Astrocyte (in vitro differentiated cells and primary cell): ENCODE measurements around the gene SARDH. TPM values are rescaled to one million over a fixed set of nuclear protein-coding genes. Genes with fewer than 3 reads are reported as not detected.

Source experiments
- DNase-seq: peaks from one replicate; pipeline ENCODE4 v3.0.0-alpha.2; 2010; ENCODE audit warnings: low read depth
- FAIRE-seq: peaks from 2 replicates; lab custom pipeline; 2011; peaks lifted over from hg19 to GRCh38; lab: Jason Lieb, UNC
- H2AFZ ChIP-seq: 2 replicates; pipeline ENCODE4 v1.6.0; 2012; ENCODE audit warnings: low read depth, low read length, inconsistent platforms
- H3K27ac ChIP-seq: 2 replicates; pipeline ENCODE4 v1.5.1; 2011; ENCODE audit warnings: low read depth, low read length, inconsistent platforms
- H3K27me3 ChIP-seq: 2 replicates; pipeline ENCODE4 v1.6.0; 2011; ENCODE audit warnings: low read length, inconsistent platforms; ENCODE audit not compliant: insufficient read depth
- H3K36me3 ChIP-seq: 2 replicates; pipeline ENCODE4 v1.5.1; 2011; ENCODE audit warnings: low read length, inconsistent platforms; ENCODE audit not compliant: insufficient read depth
- H3K4me1 ChIP-seq: 2 replicates; pipeline ENCODE4 v1.5.1; 2011; ENCODE audit warnings: low read length, inconsistent platforms; ENCODE audit not compliant: insufficient read depth
- H3K4me2 ChIP-seq: 2 replicates; pipeline ENCODE4 v1.6.0; 2012; ENCODE audit warnings: low read length, inconsistent platforms
- H3K4me3 ChIP-seq: 2 replicates; pipeline ENCODE4 v1.5.1; 2011; ENCODE audit warnings: low read depth, mild to moderate bottlenecking, low read length, inconsistent platforms; ENCODE audit not compliant: insufficient read depth
- H3K79me2 ChIP-seq: 2 replicates; pipeline ENCODE4 v1.6.0; 2012; ENCODE audit warnings: mild to moderate bottlenecking, low read length, inconsistent platforms; ENCODE audit not compliant: insufficient read depth
- H3K9ac ChIP-seq: 2 replicates; pipeline ENCODE4 v1.6.0; 2012; ENCODE audit warnings: mild to moderate bottlenecking, low read length, inconsistent platforms
- H3K9me3 ChIP-seq: 2 replicates; pipeline ENCODE4 v1.5.1; 2012; ENCODE audit warnings: low read depth, mild to moderate bottlenecking, low read length, inconsistent platforms; ENCODE audit not compliant: insufficient read depth
- H4K20me1 ChIP-seq: 2 replicates; pipeline ENCODE4 v1.6.0; 2012; ENCODE audit warnings: low read length, inconsistent platforms; ENCODE audit not compliant: insufficient read depth
- H3K27ac Mint-ChIP-seq: one replicate; pipeline ENCODE4 v1.8.0; 2021; ENCODE audit warnings: mild to moderate bottlenecking, mixed read lengths; ENCODE audit not compliant: unreplicated experiment
- H3K27me3 Mint-ChIP-seq: one replicate; pipeline ENCODE4 v1.8.0; 2021; ENCODE audit warnings: low read depth, mixed read lengths; ENCODE audit not compliant: unreplicated experiment
- H3K36me3 Mint-ChIP-seq: one replicate; pipeline ENCODE4 v1.8.0; 2021; ENCODE audit warnings: low read depth, mixed read lengths; ENCODE audit not compliant: unreplicated experiment
- H3K4me1 Mint-ChIP-seq: one replicate; pipeline ENCODE4 v1.8.0; 2021; ENCODE audit warnings: low read depth, mixed read lengths; ENCODE audit not compliant: unreplicated experiment
- H3K4me3 Mint-ChIP-seq: one replicate; pipeline ENCODE4 v1.8.0; 2021; ENCODE audit warnings: mild to moderate bottlenecking, moderate library complexity, mixed read lengths; ENCODE audit not compliant: unreplicated experiment
- H3K9me3 Mint-ChIP-seq: one replicate; pipeline ENCODE4 v1.8.0; 2021; ENCODE audit warnings: mild to moderate bottlenecking, mixed read lengths; ENCODE audit not compliant: unreplicated experiment
- CTCF ChIP-seq: IDR thresholded peaks from 2 replicates; pipeline ENCODE4 v1.5.1; 2011; ENCODE audit warnings: low read depth, mild to moderate bottlenecking, inconsistent platforms, low read length, moderate library complexity; ENCODE audit not compliant: insufficient read depth
- EZH2 ChIP-seq: IDR thresholded peaks from 2 replicates; pipeline ENCODE4 v1.6.1; 2012; ENCODE audit warnings: mild to moderate bottlenecking, low read length, inconsistent platforms; ENCODE audit not compliant: insufficient read depth
- total RNA-seq: library from RNA; stranded (reverse); gene quantifications from 2 replicates; pipeline ENCODE4 v1.2.1, GENCODE V29; 2021

The SARDH gene
- total RNA-seq, 1 donor from 2014 or later = 2.8 TPM

GRCh38 chr9:133694686-133695085 lies 43.5 kb downstream of the SARDH start:
- Histone ChIP-seq H3K9ac (no peak overlapping the region), H4K20me1 (no peaks in the 10 kb centered on the region), H3K36me3 (no peaks in the 10 kb centered on the region), H3K79me2 (no peaks in the 10 kb centered on the region), H3K4me2 (no peak overlapping the region), H3K27ac (no peak overlapping the region), H3K4me3 (no peak overlapping the region), H2AFZ (no peak overlapping the region), H3K4me1 (peaks cover 15% of the 10 kb centered on the region), H3K27me3 (no peaks in the 10 kb centered on the region), H3K9me3 (no peaks in the 10 kb centered on the region)
- DNase-seq (no peak), FAIRE-seq (no peak)
- H3K9me3 Mint-ChIP-seq = no peaks in the 10 kb centered on the region
- no peak overlapping the region for H3K27ac Mint-ChIP-seq
- peaks cover 13% of the 10 kb centered on the region for H3K4me1 Mint-ChIP-seq
- H3K27me3 Mint-ChIP-seq = peaks cover 27% of the 10 kb centered on the region
- TF ChIP-seq CTCF = no peak
- no peak for TF ChIP-seq EZH2
- no peak overlapping the region for H3K4me3 Mint-ChIP-seq
- H3K36me3 Mint-ChIP-seq = peaks cover 4% of the 10 kb centered on the region

- no peak overlapping the region for H3K27ac ChIP-seq
- no peak overlapping the region for H3K4me3 ChIP-seq
- H3K4me3 Mint-ChIP-seq = no peak overlapping the region
- peaks cover 27% of the 10 kb centered on the region for H3K27me3 Mint-ChIP-seq
- DNase-seq = no peak
- TF ChIP-seq EZH2 (no peak), CTCF (no peak)
- peaks cover 4% of the 10 kb centered on the region for H3K36me3 Mint-ChIP-seq
- peaks cover 15% of the 10 kb centered on the region for H3K4me1 ChIP-seq
- H3K36me3 ChIP-seq = no peaks in the 10 kb centered on the region
- no peaks in the 10 kb centered on the region for H3K79me2 ChIP-seq
- no peak overlapping the region for H3K4me2 ChIP-seq
- no peak overlapping the region for H3K27ac Mint-ChIP-seq
- no peak overlapping the region for H2AFZ ChIP-seq
- H3K9ac ChIP-seq = no peak overlapping the region
- no peaks in the 10 kb centered on the region for H4K20me1 ChIP-seq
- H3K9me3 ChIP-seq = no peaks in the 10 kb centered on the region
- no peak for FAIRE-seq
- H3K4me1 Mint-ChIP-seq = peaks cover 13% of the 10 kb centered on the region
- no peaks in the 10 kb centered on the region for H3K27me3 ChIP-seq
- no peaks in the 10 kb centered on the region for H3K9me3 Mint-ChIP-seq
Observed at GRCh38 chr9:133693703-133694529, 44.2 kb downstream of the SARDH start.

GRCh38 chr9:133693116-133693515 lies 45.0 kb downstream of the SARDH start:
- H3K9me3 ChIP-seq = no peaks in the 10 kb centered on the region
- no peaks in the 10 kb centered on the region for H3K36me3 ChIP-seq
- H3K9me3 Mint-ChIP-seq = no peaks in the 10 kb centered on the region
- no peaks in the 10 kb centered on the region for H3K27me3 ChIP-seq
- peaks cover 13% of the 10 kb centered on the region for H3K4me1 Mint-ChIP-seq
- no peak for DNase-seq
- H4K20me1 ChIP-seq = no peaks in the 10 kb centered on the region
- H2AFZ ChIP-seq = no peak overlapping the region
- H3K27ac Mint-ChIP-seq = no peak overlapping the region
- H3K27ac ChIP-seq = no peak overlapping the region
- H3K4me3 ChIP-seq = no peak overlapping the region
- H3K27me3 Mint-ChIP-seq = peaks cover 31% of the 10 kb centered on the region
- no peak overlapping the region for H3K4me3 Mint-ChIP-seq
- H3K4me1 ChIP-seq = peaks cover 15% of the 10 kb centered on the region
- FAIRE-seq = no peak
- H3K79me2 ChIP-seq = no peaks in the 10 kb centered on the region
- H3K9ac ChIP-seq = no peak overlapping the region
- H3K4me2 ChIP-seq = no peak overlapping the region
- H3K36me3 Mint-ChIP-seq = peaks cover 3% of the 10 kb centered on the region
- TF ChIP-seq CTCF (no peak), EZH2 (no peak)
